ENCODE data around the gene SLC26A11.

Gene SLC26A11

DNA sequence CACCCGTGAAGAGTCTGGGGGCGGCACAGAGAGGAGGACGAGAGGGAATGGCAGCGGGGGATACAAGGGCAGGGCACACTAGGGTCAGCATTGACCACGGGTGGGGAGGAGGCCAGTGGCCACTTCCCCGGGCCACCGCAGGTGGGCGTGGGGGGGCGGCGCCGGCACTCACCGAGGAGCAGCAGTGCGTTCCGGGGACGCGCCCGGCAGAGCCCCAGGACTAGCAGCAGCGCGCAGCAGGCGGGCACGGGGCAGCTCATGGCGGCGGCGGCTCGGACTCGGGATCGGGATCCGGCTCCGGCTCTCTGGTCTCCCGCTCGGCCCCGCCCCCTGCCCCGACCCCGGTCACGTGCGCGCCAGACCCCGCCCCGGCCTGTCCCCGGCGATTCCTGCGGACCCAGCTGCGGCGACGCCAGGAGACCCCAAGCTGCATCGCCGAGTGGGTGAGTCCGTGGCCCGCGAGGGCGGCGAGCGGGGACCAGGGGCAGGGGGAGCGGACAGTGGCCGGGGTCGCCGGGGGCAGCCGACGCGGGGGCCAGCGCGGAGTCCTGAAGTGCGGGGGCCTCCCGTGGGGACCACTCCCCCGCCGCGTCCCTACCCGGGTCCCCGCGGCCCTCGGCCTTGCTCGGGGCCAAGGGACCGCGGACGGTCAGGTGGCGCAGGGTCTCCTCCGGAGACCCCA, at the start of gene SLC26A11, which contains the start of gene SGSH:
TSS of gene SLC26A11 (plus strand) at position 374 of the 682 bp plus-strand sequence. CDS start 1,134 bp downstream, outside the sequence.
TSS of gene SGSH (minus strand) at position 280 of the 682 bp plus-strand sequence. CDS start at position 260, 20 bp downstream.
- DNase-seq = peak; percentile 82

GRCh38 chr17:80171681-80172080, 48.5 kb upstream of the SLC26A11 start:
- no peak for DNase-seq

- DNase-seq = no peak
These were observed 47.1 kb upstream of the SLC26A11 start for GRCh38 chr17:80173126-80173525.

GRCh38 chr17:80173916-80174315, 46.3 kb upstream of the SLC26A11 start:
- DNase-seq = no peak

DNA sequence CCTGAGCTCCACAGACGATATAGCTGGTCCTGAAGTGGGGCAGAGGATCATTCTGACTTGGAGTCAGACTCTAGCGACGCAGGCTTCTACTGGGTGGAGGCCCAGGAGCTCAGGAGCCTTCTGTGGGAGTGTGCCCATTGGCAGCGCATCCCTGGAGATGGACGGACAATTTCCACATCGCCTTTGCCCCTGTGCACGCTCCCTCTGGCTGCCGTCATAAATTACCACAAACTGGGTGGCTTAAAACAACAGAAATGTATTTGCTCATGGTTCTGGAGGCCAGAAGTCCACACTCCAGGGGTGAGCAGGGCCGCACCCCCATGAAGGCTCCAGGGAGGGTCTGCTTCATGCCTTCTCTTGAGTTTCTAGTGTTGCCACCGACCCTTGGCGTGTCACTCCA, 43.5 kb upstream of the SLC26A11 start:
- no peak for DNase-seq

- no peak for DNase-seq
These were observed 42.1 kb upstream of the SLC26A11 start for GRCh38 chr17:80177986-80178595.

DNA sequence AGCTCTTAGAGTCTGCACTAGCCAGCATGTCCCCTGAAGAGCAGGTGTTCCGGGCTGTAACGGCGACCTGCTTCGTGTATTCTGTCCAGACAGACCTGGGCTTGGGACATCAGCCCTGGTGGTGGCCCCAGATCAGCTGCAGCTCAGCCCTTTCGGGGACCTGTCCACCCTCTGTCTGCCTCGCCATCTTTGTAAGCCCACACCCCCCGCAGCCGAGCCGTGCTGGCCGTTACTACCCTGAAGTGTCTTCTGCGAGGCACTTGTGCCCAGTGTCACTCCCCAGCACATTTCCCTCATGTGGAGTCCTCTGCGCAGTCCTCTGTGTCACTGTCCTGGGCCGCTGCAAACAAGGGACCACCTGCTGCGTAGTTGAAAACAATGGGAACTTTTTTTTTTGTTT, 40.0 kb upstream of the SLC26A11 start:
- no peak for DNase-seq

- no peak for DNase-seq
These were observed 38.8 kb upstream of the SLC26A11 start for GRCh38 chr17:80181431-80181830.

GRCh38 chr17:80182118-80182844, 37.9 kb upstream of the SLC26A11 start:
- no peak for DNase-seq

GRCh38 chr17:80182845-80183223, 37.4 kb upstream of the SLC26A11 start:
- DNase-seq = no peak

DNA sequence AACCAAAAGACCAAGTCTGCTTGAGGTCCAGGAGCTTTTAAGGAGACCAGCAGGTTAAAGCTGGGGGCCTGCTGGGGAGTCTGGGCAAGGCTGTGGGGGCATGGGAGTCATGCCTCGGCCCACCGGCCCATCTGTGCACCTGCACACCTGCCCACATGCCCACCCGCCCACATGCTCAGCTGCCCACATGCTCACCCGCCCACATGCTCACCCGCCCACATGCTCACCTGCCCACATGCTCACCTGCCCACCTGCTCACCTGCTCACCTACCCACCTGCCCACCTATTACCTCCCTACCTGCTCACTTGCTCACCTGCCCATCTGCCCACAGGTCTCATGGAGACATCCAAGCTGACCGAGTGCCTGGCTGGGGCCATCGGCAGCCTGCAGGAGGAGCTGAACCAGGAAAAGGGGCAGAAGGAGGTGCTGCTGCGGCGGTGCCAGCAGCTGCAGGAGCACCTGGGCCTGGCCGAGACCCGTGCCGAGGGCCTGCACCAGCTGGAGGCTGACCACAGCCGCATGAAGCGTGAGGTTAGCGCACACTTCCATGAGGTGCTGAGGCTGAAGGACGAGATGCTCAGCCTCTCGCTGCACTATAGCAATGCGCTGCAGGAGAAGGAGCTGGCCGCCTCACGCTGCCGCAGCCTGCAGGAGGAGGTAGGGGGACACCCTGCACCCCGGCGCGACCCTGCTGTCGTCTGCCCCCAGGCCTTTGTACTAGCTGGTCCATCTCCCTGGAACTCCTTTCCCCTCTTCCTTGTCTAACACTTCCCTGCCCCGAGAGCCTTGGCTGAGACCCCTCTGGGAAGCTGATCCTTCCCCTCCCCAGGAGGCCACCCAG, 36.4 kb upstream of the SLC26A11 start:
- DNase-seq = no peak

- no peak for DNase-seq
These were observed 35.9 kb upstream of the SLC26A11 start for GRCh38 chr17:80184423-80184714.

GRCh38 chr17:80185968-80186367, 34.3 kb upstream of the SLC26A11 start:
- no peak for DNase-seq

DNA sequence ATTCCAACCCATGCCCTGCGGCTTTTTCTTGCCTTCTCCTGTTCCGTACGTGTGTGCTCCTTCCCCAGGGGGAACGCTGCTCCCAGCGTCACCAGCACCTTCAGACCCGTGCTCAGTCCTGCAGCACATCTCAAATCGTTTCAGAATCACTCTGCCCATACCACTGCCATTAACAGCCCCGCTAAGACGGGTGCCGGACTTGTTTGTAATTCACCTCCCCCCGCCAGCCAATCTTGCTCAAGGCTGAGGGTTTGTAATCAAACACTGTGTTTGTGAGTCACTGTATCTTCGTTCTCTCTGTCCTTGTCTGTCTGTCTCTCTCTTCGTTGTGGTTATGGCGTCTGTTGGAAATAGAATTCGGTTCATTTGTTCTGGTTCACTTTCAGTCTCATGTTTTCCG, 33.1 kb upstream of the SLC26A11 start:
- DNase-seq = no peak

DNA sequence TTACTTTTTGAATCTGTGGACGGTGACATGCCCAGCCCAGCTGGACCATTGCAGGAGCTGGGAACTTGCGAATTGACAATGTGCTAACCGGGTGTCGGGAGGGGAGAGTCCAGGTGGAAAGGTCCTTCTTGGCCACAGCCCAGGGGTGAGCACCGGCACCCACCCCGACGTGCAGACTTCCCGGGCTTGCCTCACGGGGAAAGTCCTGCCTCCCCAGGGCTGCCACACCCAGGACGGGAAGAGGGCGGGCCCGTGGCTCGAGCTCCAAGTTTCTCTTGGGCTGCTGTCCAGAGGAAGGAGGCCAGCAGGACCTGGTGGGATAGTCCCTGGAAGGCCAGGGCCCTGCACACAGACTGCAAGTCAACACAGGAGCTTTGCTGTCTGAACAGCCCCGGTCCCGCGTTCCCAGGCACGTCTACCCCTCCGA, 32.7 kb upstream of the SLC26A11 start:
- no peak for DNase-seq

DNA sequence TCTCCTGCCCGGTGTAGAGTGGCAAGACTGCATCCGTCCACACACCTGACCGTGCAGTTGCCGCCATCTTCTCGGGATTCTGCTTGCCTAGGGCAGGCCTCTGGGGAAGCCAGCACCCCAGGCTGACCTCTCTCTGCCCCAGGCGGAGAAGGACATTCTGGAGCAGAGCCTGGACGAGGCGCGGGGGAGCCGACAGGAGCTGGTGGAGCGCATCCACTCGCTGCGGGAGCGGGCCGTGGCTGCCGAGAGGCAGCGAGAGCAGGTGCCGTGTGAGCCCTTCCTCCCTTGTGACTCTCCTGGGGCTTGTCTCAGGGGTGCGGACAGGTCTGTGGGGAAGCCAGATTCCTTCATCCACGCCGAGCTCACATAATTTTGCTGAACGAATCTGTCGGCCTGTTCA, 30.6 kb upstream of the SLC26A11 start:
- no peak for DNase-seq

DNA sequence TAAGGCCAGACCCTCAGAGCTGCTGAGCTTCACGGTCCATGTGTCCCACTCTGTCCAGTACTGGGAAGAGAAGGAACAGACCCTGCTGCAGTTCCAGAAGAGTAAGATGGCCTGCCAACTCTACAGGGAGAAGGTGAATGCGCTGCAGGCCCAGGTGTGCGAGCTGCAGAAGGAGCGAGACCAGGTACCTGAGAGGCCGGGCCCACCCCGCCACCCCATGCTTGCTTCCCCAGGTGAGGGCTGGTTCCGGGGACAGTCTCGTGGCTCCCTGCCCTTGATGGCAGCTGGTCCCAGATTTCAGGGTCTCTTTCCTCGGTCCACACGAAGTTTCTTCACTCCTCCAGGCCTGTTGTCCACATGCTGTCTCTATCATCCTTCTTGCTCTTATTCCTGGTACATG, 29.5 kb upstream of the SLC26A11 start:
- no peak for DNase-seq

GRCh38 chr17:80191192-80191591, 29.0 kb upstream of the SLC26A11 start:
- DNase-seq = no peak

GRCh38 chr17:80191865-80192661, 28.2 kb upstream of the SLC26A11 start:
- no peak for DNase-seq

DNA sequence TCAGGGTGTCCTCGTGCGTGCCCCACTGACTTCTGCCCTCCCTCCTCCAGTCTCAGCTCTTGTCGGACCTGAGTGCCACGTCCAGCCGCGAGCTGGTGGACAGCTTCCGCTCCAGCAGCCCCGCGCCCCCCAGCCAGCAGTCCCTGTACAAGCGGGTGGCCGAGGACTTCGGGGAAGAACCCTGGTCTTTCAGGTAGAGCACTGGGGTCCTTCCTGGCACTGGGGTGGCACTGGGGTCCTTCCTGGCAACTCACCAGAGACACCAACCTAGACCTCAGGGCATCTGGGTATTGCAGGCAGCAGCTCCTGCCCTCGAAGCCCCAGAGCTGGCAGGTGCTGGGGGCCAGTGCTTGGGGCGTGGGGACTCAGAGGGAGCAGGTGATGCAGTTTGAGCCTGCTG, 25.1 kb upstream of the SLC26A11 start:
- DNase-seq = no peak

DNA sequence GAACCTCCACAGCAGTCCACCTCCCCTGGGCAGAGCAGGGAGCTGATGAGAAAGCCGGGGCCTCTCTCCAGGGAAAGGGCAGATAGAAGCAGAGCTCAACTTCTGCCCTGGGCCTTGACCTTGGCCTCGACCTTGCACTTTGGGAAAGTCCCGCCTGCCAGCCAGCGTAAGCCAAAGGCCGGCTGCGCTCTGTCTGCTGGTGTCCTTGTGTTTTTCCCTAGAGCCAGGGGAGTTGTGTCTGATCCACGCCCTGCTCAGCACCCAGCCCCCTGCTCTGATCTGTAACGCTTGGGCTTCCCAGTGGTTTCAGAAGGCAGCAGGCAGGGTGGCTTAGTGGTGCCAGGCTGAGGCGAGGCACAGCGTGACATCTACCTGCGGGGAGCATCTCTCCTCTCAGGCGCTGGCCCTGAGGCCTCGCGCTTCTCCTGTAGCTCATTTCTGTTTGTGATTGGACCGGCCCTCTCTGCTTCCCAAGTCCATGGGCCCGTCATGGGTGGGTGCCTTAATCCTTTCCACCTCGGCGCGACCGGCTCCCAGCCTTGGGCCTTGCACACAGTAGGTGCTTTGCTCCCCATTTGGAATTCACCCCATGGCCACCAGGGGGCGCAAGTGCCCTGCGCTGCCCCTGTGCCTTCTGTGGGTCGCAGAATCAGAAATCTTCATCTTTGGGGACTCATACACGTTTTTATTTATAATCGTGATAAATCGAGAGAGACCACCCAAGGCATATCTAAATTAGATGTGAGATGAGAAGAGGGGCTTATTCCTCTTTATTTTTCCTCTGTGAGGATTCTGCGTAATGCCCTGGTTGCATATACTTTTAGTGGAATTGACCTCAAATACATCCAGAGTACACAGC, 24.3 kb upstream of the SLC26A11 start:
- DNase-seq = peak; percentile 86
